ENCODE data around the gene ZNF215.

GRCh38 chr11:6932145-6932544 is 5.9 kb downstream of the ZNF215 start:
- TF ChIP-seq EP300 (IDR thresholded peaks at IDR 0.05; ENCODE audit: borderline replicate concordance in 1 of 2, low read depth in 1 of 2, low read length in 1 of 2) (no peak), GATA2 (CRISPR knock-in tag; IDR thresholded peaks at IDR 0.05) (no peak)

All from SK-N-SH (cell line).